GM12878 (cell line): ENCODE data around the gene UTS2R. TPM values are rescaled to one million over a fixed set of nuclear protein-coding genes. Genes with fewer than 3 reads are reported as not detected.
A peak's percentile ranks its signal among the peaks of the same experiment; 100 is the strongest.

Experiments
- BACH1 ChIP-seq: fragments of 450-650 bp; IDR thresholded peaks from 2 replicates; pipeline ENCODE4 v1.6.1; 2017; ENCODE audit warnings: mild to moderate bottlenecking, borderline replicate concordance
- CBX5 ChIP-seq: sonication (generic); IDR thresholded peaks from 2 replicates; pipeline ENCODE4 v1.6.1; 2016; ENCODE audit warnings: low read depth, moderate library complexity, mild to moderate bottlenecking, inconsistent platforms
- EGR1 ChIP-seq, 2 experiments: IDR thresholded peaks; 1 replicate in 1 of 2; 2 replicates in 1 of 2; pipeline ENCODE4 v1.6.1; 2011 to 2012; ENCODE audit warnings: low read depth in 2 of 2, low read length in 2 of 2, borderline replicate concordance in 1 of 2, mild to moderate bottlenecking in 1 of 2, moderate library complexity in 1 of 2
- EP300 ChIP-seq, 2 experiments: fragments of 150-350 bp in 1 of 2; IDR thresholded peaks; 2 replicates each; pipeline ENCODE4 v1.6.1; 2011 to 2012; ENCODE audit warnings: low read depth in 2 of 2, low read length in 2 of 2, borderline replicate concordance in 1 of 2, improper control_type of control experiment in 1 of 2, inconsistent platforms in 1 of 2; ENCODE audit not compliant: control insufficient read depth in 1 of 2
- FOXK2 ChIP-seq: fragments of 450-650 bp; IDR thresholded peaks from 2 replicates; pipeline ENCODE4 v1.6.1; 2017; ENCODE audit warnings: mild to moderate bottlenecking, moderate library complexity
- HDGF ChIP-seq: fragments of 450-650 bp; IDR thresholded peaks from 2 replicates; pipeline ENCODE4 v1.6.1; 2016; ENCODE audit warnings: antibody characterized with exemption
- KLF5 ChIP-seq: fragments of 450-650 bp; IDR thresholded peaks from 2 replicates; pipeline ENCODE4 v1.6.1; 2014; ENCODE audit warnings: mild to moderate bottlenecking; ENCODE audit not compliant: partially characterized antibody
- LARP7 ChIP-seq: fragments of 450-650 bp; IDR thresholded peaks from 2 replicates; pipeline ENCODE4 v1.6.1; 2017; ENCODE audit warnings: mild to moderate bottlenecking
- MLLT1 ChIP-seq: fragments of 450-650 bp; IDR thresholded peaks from 2 replicates; pipeline ENCODE4 v1.6.1; 2016; ENCODE audit warnings: mild to moderate bottlenecking
- MXI1 ChIP-seq: fragments of 150-350 bp; IDR thresholded peaks from 2 replicates; pipeline ENCODE4 v1.6.1; 2011; ENCODE audit warnings: low read depth, mild to moderate bottlenecking, inconsistent platforms, low read length, improper control_type of control experiment
- NBN ChIP-seq: fragments of 450-650 bp; IDR thresholded peaks from 2 replicates; pipeline ENCODE4 v1.6.1; 2016
- NKRF ChIP-seq: fragments of 450-650 bp; conservative IDR thresholded peaks from 2 replicates; pipeline ENCODE4 v1.6.1; 2017; ENCODE audit warnings: mild to moderate bottlenecking, moderate library complexity
- NR2C2 ChIP-seq: IDR thresholded peaks from 2 replicates; pipeline ENCODE4 v1.6.1; 2011; ENCODE audit warnings: borderline replicate concordance, low read depth; ENCODE audit not compliant: control insufficient read depth, insufficient read length
- NRF1 ChIP-seq: conservative IDR thresholded peaks from 2 replicates; pipeline ENCODE4 v1.6.1; 2011; ENCODE audit warnings: mild to moderate bottlenecking, low read depth, low read length, improper control_type of control experiment
- RAD51 ChIP-seq: fragments of 450-650 bp; IDR thresholded peaks from 2 replicates; pipeline ENCODE4 v1.6.1; 2016; ENCODE audit warnings: moderate library complexity, mild to moderate bottlenecking, inconsistent platforms
- RFX5 ChIP-seq: IDR thresholded peaks from 2 replicates; pipeline ENCODE4 v1.6.1; 2011; ENCODE audit warnings: low read depth, low read length, improper control_type of control experiment
- SKIL ChIP-seq: fragments of 450-650 bp; IDR thresholded peaks from 2 replicates; pipeline ENCODE4 v1.6.1; 2017; ENCODE audit warnings: mild to moderate bottlenecking, low read depth, inconsistent platforms; ENCODE audit not compliant: poor library complexity, severe bottlenecking
- SREBF2 ChIP-seq: IDR thresholded peaks from 2 replicates; pipeline ENCODE4 v1.6.1; 2012; ENCODE audit warnings: mild to moderate bottlenecking, low read length
- USF1 ChIP-seq: IDR thresholded peaks from 2 replicates; pipeline ENCODE4 v1.6.1; 2011; ENCODE audit warnings: borderline replicate concordance, low read depth, mild to moderate bottlenecking, moderate library complexity, mixed read lengths, low read length; ENCODE audit not compliant: insufficient read depth; ENCODE audit errors: extremely low read length
- WRNIP1 ChIP-seq: IDR thresholded peaks from 2 replicates; pipeline ENCODE4 v1.6.1; 2011; ENCODE audit warnings: low read depth, low read length, improper control_type of control experiment, borderline replicate concordance
- YBX1 ChIP-seq: fragments of 450-650 bp; IDR thresholded peaks from 2 replicates; pipeline ENCODE4 v1.6.1; 2016; ENCODE audit warnings: antibody characterized with exemption
- ZNF384 ChIP-seq: IDR thresholded peaks from 2 replicates; pipeline ENCODE4 v1.6.1; 2012; ENCODE audit warnings: low read depth, mild to moderate bottlenecking, low read length, improper control_type of control experiment, borderline replicate concordance
- polyA plus RNA-seq, 11 experiments: library from polyadenylated mRNA; depleted of rRNA in 4 of 11; unstranded in 6 of 11; stranded (reverse) in 5 of 11; fragments of >200 nt; fragmentation: Nextera tagmentation in 4 of 11; fragmentation: Illumina TruSeq in 1 of 11; extraction: Ambion mirVana in 4 of 11; extraction: Trizol in 1 of 11; gene quantifications; 1 replicate in 1 of 11; 2 replicates in 10 of 11; pipeline versions ENCODE4 v1.2.1 to v1.2.3, GENCODE V29; 2011 to 2016; ENCODE audit warnings: inconsistent platforms in 2 of 11, missing spikeins in 2 of 11, low read depth in 1 of 11
- total RNA-seq, 4 experiments: library from RNA; depleted of rRNA in 3 of 4; stranded (reverse); fragments of >200 nt in 3 of 4; fragmentation: Illumina TruSeq in 1 of 4; extraction: Trizol in 1 of 4; gene quantifications; 2 replicates each; pipeline versions ENCODE4 v1.2.1 to v1.2.3, GENCODE V29; 2013 to 2021
- TF ChIP-seq, protein P1 (sequence below): fragments of 150-350 bp; IDR thresholded peaks from 2 replicates; pipeline ENCODE4 v1.6.1; 2014; ENCODE audit warnings: mild to moderate bottlenecking, low read depth, low read length

Gene UTS2R
- total and polyA plus RNA-seq, 10 of the 15 experiments (the other 5 are each of a cell fraction or from before 2014, with no cell fraction given): 0.04 to 0.36 (median 0.11) TPM; not detected in 6

- TF ChIP-seq USF1 (no peak), LARP7 (no peak), NBN (no peak), CBX5 (no peak), BACH1 (no peak), SKIL (no peak), YBX1 (no peak), RAD51 (no peak), NR2C2 (no peak), WRNIP1 (no peak), NKRF (peak; percentile 69), ZNF384 (no peak), NRF1 (no peak), EP300 (IDR thresholded peaks at IDR 0.05; ENCODE audit: borderline replicate concordance in 1 of 2, control insufficient read depth in 1 of 2, low read depth in 2 of 2, low read length in 2 of 2) (no peak), MXI1 (peak; percentile 81), RFX5 (no peak), SREBF2 (no peak), EGR1 (IDR thresholded peaks at IDR 0.05; ENCODE audit: borderline replicate concordance in 1 of 2, low read depth in 2 of 2, low read length in 2 of 2) (no peak), FOXK2 (no peak), MLLT1 (no peak), KLF5 (no peak), HDGF (no peak)
- TF ChIP-seq, protein P1, sequence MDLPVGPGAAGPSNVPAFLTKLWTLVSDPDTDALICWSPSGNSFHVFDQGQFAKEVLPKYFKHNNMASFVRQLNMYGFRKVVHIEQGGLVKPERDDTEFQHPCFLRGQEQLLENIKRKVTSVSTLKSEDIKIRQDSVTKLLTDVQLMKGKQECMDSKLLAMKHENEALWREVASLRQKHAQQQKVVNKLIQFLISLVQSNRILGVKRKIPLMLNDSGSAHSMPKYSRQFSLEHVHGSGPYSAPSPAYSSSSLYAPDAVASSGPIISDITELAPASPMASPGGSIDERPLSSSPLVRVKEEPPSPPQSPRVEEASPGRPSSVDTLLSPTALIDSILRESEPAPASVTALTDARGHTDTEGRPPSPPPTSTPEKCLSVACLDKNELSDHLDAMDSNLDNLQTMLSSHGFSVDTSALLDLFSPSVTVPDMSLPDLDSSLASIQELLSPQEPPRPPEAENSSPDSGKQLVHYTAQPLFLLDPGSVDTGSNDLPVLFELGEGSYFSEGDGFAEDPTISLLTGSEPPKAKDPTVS: peak; percentile 72; the same call in 1 of the 2 replicates
Measured at GRCh38 chr17:82414548-82415281, 43.1 kb downstream of the UTS2R start (continued).
